Osteoblast (primary cell): Measurements from ENCODE around the gene ANKRD44. TPM values are rescaled to one million over a fixed set of nuclear protein-coding genes. Genes with fewer than 3 reads are reported as not detected.

Source experiments
- DNase-seq: peaks from one replicate; pipeline ENCODE4 v3.0.0; 2011; ENCODE audit warnings: low spot score, mixed read lengths; ENCODE audit not compliant: insufficient read length; ENCODE audit errors: missing footprints
- H2AFZ ChIP-seq: 2 replicates; pipeline ENCODE4 v1.6.0; 2011; ENCODE audit warnings: mild to moderate bottlenecking, low read length
- H3K27ac ChIP-seq: 2 replicates; pipeline ENCODE4 v1.5.1; 2011; ENCODE audit warnings: mild to moderate bottlenecking, low read depth, low read length, moderate library complexity
- H3K27me3 ChIP-seq: 2 replicates; pipeline ENCODE4 v1.6.0; 2012; ENCODE audit warnings: mild to moderate bottlenecking, control low read depth, inconsistent platforms, low read length, moderate library complexity; ENCODE audit not compliant: insufficient read depth
- H3K36me3 ChIP-seq: 2 replicates; pipeline ENCODE4 v1.5.1; 2011; ENCODE audit warnings: mild to moderate bottlenecking, low read length, control low read depth, moderate library complexity; ENCODE audit not compliant: insufficient read depth
- H3K4me1 ChIP-seq: 2 replicates; pipeline ENCODE4 v1.5.1; 2011; ENCODE audit warnings: mild to moderate bottlenecking, low read length, control low read depth, moderate library complexity; ENCODE audit not compliant: insufficient read depth
- H3K4me2 ChIP-seq: 2 replicates; pipeline ENCODE4 v1.6.0; 2011; ENCODE audit warnings: mild to moderate bottlenecking, low read length; ENCODE audit not compliant: insufficient read depth
- H3K4me3 ChIP-seq: fragments of 200-600 bp; sonication (generic); 3 replicates; pipeline ENCODE4 v1.5.1; 2012; ENCODE audit warnings: mild to moderate bottlenecking, low read length, inconsistent platforms; ENCODE audit not compliant: insufficient read depth
- H3K79me2 ChIP-seq: 2 replicates; pipeline ENCODE4 v1.6.0; 2012; ENCODE audit warnings: mild to moderate bottlenecking, low read length, control low read depth, inconsistent platforms; ENCODE audit not compliant: insufficient read depth
- H3K9me3 ChIP-seq: 2 replicates; pipeline ENCODE4 v1.5.1; 2011; ENCODE audit warnings: low read depth, low read length, control low read depth
- H4K20me1 ChIP-seq: 2 replicates; pipeline ENCODE4 v1.6.0; 2012; ENCODE audit warnings: mild to moderate bottlenecking, low read length, control low read depth; ENCODE audit not compliant: insufficient read depth
- CTCF ChIP-seq: IDR thresholded peaks from 2 replicates; pipeline ENCODE4 v1.5.1; 2011; ENCODE audit warnings: mild to moderate bottlenecking, low read depth, low read length, moderate library complexity; ENCODE audit errors: extremely low read depth
- total RNA-seq: library from RNA; depleted of rRNA; stranded (reverse); fragments of >200 nt; gene quantifications from 2 replicates; pipeline ENCODE4 v1.2.3, GENCODE V29; 2012

Gene ANKRD44
- total RNA-seq, 1 donor = 44.5 TPM

DNA sequence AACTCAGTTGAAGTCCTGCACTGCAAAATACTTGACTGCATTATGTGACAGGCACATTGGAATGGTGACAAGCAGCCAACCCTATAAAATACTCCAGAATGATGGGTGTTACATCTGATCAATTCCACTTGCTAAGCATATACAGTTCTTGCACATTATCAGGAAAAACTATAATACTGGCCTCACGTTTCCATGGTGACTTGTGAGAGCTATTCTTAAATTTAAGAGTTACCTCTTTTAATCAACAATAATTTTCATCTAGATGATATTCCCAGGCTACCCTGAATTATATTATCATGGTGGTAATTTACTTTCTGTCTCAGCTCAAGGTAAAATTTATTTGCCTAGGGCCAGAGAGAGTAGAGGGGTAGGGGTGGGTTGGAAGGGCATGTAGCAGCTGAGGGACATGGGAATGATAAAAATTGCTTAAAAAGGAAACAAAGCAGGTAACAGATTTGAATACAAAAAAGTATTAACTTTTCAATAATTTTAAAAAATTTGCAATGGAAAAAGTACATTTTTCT, 251.7 kb downstream of the ANKRD44 start:
- Histone ChIP-seq H3K27me3 (no peaks in the 10 kb centered on the region), H2AFZ (no peak overlapping the region), H3K27ac (no peak overlapping the region), H4K20me1 (no peaks in the 10 kb centered on the region), H3K4me3 (no peak overlapping the region), H3K4me2 (no peak overlapping the region), H3K9me3 (no peaks in the 10 kb centered on the region), H3K4me1 (no peaks in the 10 kb centered on the region), H3K79me2 (no peaks in the 10 kb centered on the region), H3K36me3 (no peaks in the 10 kb centered on the region)
- TF ChIP-seq CTCF = no peak
- DNase-seq = no peak

DNA sequence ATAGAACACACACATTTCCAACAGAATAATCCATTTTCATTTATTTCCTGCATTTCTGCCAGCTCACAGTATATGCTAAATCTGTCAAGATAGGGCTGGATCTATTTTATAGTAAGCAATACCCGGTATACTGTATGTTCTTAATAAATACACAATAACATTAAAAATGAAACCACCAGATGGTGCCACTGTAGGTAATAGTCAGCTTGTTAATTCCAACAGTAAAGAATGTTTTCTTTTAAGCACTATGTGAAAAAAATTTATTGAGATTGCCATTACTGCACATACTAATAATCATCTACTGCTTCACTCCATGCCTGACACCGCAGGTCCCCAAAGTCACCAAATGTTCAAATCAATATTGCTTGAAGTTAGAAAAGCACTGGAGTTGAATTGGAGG, 252.6 kb downstream of the ANKRD44 start:
- no peak for TF ChIP-seq CTCF
- H3K4me3 ChIP-seq = no peak overlapping the region
- H3K27me3 ChIP-seq = no peaks in the 10 kb centered on the region
- H3K79me2 ChIP-seq = no peaks in the 10 kb centered on the region
- no peaks in the 10 kb centered on the region for H3K9me3 ChIP-seq
- no peak for DNase-seq
- H3K27ac ChIP-seq = no peak overlapping the region
- H3K36me3 ChIP-seq = no peaks in the 10 kb centered on the region
- H4K20me1 ChIP-seq = no peaks in the 10 kb centered on the region
- no peak overlapping the region for H3K4me2 ChIP-seq
- H3K4me1 ChIP-seq = no peaks in the 10 kb centered on the region
- H2AFZ ChIP-seq = no peak overlapping the region

GRCh38 chr2:197055045-197055444, 255.5 kb downstream of the ANKRD44 start:
- Histone ChIP-seq H3K9me3 (no peaks in the 10 kb centered on the region), H3K4me2 (no peak overlapping the region), H3K79me2 (no peaks in the 10 kb centered on the region), H4K20me1 (no peaks in the 10 kb centered on the region), H2AFZ (no peak overlapping the region), H3K4me3 (no peak overlapping the region), H3K27ac (no peak overlapping the region), H3K36me3 (no peaks in the 10 kb centered on the region), H3K27me3 (no peaks in the 10 kb centered on the region), H3K4me1 (no peaks in the 10 kb centered on the region)
- DNase-seq = no peak
- no peak for TF ChIP-seq CTCF

DNA sequence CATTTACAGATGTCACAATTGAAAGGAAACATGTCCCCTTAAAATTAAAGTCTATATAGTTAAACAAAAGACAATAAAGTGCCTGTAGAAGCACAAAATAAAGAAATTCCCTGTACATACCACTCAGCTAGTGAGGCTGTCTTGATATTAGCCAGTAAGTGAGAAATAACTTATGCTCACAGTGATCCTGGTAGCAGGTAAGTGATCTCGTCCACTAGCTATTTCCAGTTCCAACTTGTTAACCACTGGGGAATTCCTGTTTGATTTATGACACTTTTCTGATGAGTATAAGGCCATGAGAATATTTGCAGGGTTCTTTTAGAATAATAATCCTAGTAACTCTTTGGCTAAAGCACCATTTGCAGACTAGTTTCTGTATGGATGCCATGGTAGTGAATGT, 256.1 kb downstream of the ANKRD44 start:
- Histone ChIP-seq H3K36me3 (no peaks in the 10 kb centered on the region), H4K20me1 (no peaks in the 10 kb centered on the region), H3K4me2 (no peak overlapping the region), H3K79me2 (no peaks in the 10 kb centered on the region), H3K27ac (no peak overlapping the region), H3K27me3 (no peaks in the 10 kb centered on the region), H3K4me1 (no peaks in the 10 kb centered on the region), H2AFZ (no peak overlapping the region), H3K4me3 (no peak overlapping the region), H3K9me3 (no peaks in the 10 kb centered on the region)
- DNase-seq = no peak
- no peak for TF ChIP-seq CTCF
